HCT116 (cell line): ENCODE results near the gene GPALPP1. TPM values are rescaled to one million over a fixed set of nuclear protein-coding genes. Genes with fewer than 3 reads are reported as not detected.

Experiments used
- ATAC-seq: fragments of 200-7000 bp; cut with Tn5 transposase; 2 replicates; pipeline ENCODE4 v1.9.1; 2020; ENCODE audit warnings: mild to moderate bottlenecking, moderate library complexity
- BruUV-seq: library from RNA; stranded (reverse); fragments of 400-500 nt; replicated peaks from 2 replicates; lab custom pipeline; 2021; lab: Mats Ljungman, UMichigan
- CTCF ChIA-PET: fragments of 300-600 bp; sonication (Branson Sonifier 250); formaldehyde crosslinking; loops from one replicate; lab custom pipeline; 2021; ENCODE audit warnings: antibody characterized with exemption; lab: Charles Lee
- POLR2A ChIA-PET: fragments of 300-600, 350-600 bp; sonication (Branson Sonifier 250); formaldehyde crosslinking; loops from one replicate; lab custom pipeline; 2021; ENCODE audit warnings: antibody characterized with exemption; lab: Charles Lee
- RAD21 ChIA-PET, 2 experiments: fragments of 300-600 bp; sonication (Branson Sonifier 250); formaldehyde crosslinking; loops; one replicate each; lab custom pipeline; 2023; ENCODE audit warnings: low total read pairs in 2 of 2; ENCODE audit not compliant: uncharacterized antibody in 2 of 2, unreplicated experiment in 2 of 2, low non-redundant PET in 1 of 2; lab: Charles Lee
- DNase-seq: peaks from one replicate; pipeline ENCODE4 v3.0.0-alpha.2; 2010; ENCODE audit warnings: low read depth, low spot score
- H2AFZ ChIP-seq: fragments of 200-600 bp; shearing (Covaris generic), sonication (generic); 2 replicates; pipeline ENCODE4 v1.6.1; 2017; ENCODE audit warnings: low read depth, mixed run types, mixed read lengths, antibody characterized with exemption, low read length; ENCODE audit not compliant: poor library complexity, severe bottlenecking
- H3K27ac ChIP-seq: 2 replicates; pipeline ENCODE4 v1.5.1; 2012; ENCODE audit warnings: low read depth, low read length
- H3K27me3 ChIP-seq: fragments of 200-600 bp; sonication (generic); 2 replicates; pipeline ENCODE4 v1.6.1; 2016; ENCODE audit warnings: mixed run types, low read length, mixed read lengths; ENCODE audit not compliant: insufficient read depth
- H3K36me3 ChIP-seq, 2 experiments: fragments of 200-500 bp in 1 of 2; fragments of 200-600 bp in 1 of 2; sonication (Bioruptor generic) in 1 of 2; sonication (generic) in 1 of 2; 2 replicates each; pipeline versions ENCODE4 v1.5.1 to v1.6.1; 2014 to 2016; ENCODE audit warnings: low read length in 2 of 2, inconsistent platforms in 1 of 2, mixed read lengths in 1 of 2, mixed run types in 1 of 2; ENCODE audit not compliant: insufficient read depth in 2 of 2, control insufficient read depth in 1 of 2
- H3K4me1 ChIP-seq, 2 experiments: fragments of 200-600 bp in 1 of 2; sonication (generic) in 1 of 2; 2 replicates each; pipeline versions ENCODE4 v1.5.1 to v1.6.1; 2012 to 2017; ENCODE audit warnings: low read length in 2 of 2, inconsistent platforms in 1 of 2, mild to moderate bottlenecking in 1 of 2, mixed read lengths in 1 of 2, mixed run types in 1 of 2, moderate library complexity in 1 of 2; ENCODE audit not compliant: insufficient read depth in 2 of 2, control insufficient read depth in 1 of 2
- H3K4me2 ChIP-seq: fragments of 200-600 bp; sonication (generic); 2 replicates; pipeline ENCODE4 v1.6.1; 2017; ENCODE audit warnings: mixed run types, low read length, mixed read lengths
- H3K4me3 ChIP-seq, 2 experiments: fragments of 200-600 bp in 1 of 2; sonication (generic) in 1 of 2; replicated peaks in 1 of 2; 2 replicates each; pipeline ENCODE4 v1.5.1; 2011 to 2016; ENCODE audit warnings: low read length in 2 of 2, control low read depth in 1 of 2, low read depth in 1 of 2, mild to moderate bottlenecking in 1 of 2, mixed read lengths in 1 of 2, mixed run types in 1 of 2
- H3K79me2 ChIP-seq: fragments of 200-600 bp; sonication (generic); 2 replicates; pipeline ENCODE4 v1.6.1; 2017; ENCODE audit warnings: mild to moderate bottlenecking, mixed run types, low read length, moderate library complexity, mixed read lengths; ENCODE audit not compliant: insufficient read depth
- H3K9ac ChIP-seq: fragments of 200-600 bp; sonication (generic); 2 replicates; pipeline ENCODE4 v1.6.1; 2016; ENCODE audit warnings: low read length, mixed read lengths
- H3K9me2 ChIP-seq: fragments of 200-600 bp; sonication (generic), shearing (Covaris generic); 2 replicates; pipeline ENCODE4 v1.6.1; 2017; ENCODE audit warnings: mixed run types, mild to moderate bottlenecking, moderate library complexity; ENCODE audit not compliant: insufficient read depth
- H3K9me3 ChIP-seq, 2 experiments: fragments of 200-500 bp in 1 of 2; fragments of 200-600 bp in 1 of 2; sonication (Bioruptor generic) in 1 of 2; sonication (generic) in 1 of 2; 2 replicates each; pipeline ENCODE4 v1.6.1; 2014 to 2017; ENCODE audit warnings: low read length in 2 of 2, mixed read lengths in 2 of 2, inconsistent platforms in 1 of 2, low read depth in 1 of 2, mild to moderate bottlenecking in 1 of 2, mixed run types in 1 of 2, moderate library complexity in 1 of 2; ENCODE audit not compliant: control insufficient read depth in 1 of 2, insufficient read depth in 1 of 2
- H4K20me1 ChIP-seq: fragments of 200-600 bp; sonication (generic), shearing (Covaris generic); 2 replicates; pipeline ENCODE4 v1.6.1; 2017; ENCODE audit warnings: mixed run types, mild to moderate bottlenecking, moderate library complexity; ENCODE audit not compliant: insufficient read depth
- ATF3 ChIP-seq: IDR thresholded peaks from 2 replicates; pipeline ENCODE4 v1.6.1; 2012
- CTCF ChIP-seq, 3 experiments: fragments of 200-600 bp in 1 of 3; sonication (generic) in 1 of 3; IDR thresholded peaks in 2 of 3; conservative IDR thresholded peaks in 1 of 3; 2 replicates each; pipeline ENCODE4 v1.5.1; 2012 to 2017; ENCODE audit warnings: low read depth in 2 of 3, low read length in 2 of 3, antibody characterized with exemption in 1 of 3, borderline replicate concordance in 1 of 3, control low read depth in 1 of 3, mild to moderate bottlenecking in 1 of 3, mixed read lengths in 1 of 3, mixed run types in 1 of 3, moderate library complexity in 1 of 3; ENCODE audit not compliant: insufficient read depth in 1 of 3
- EZH2 ChIP-seq: fragments of 200-600 bp; sonication (generic); IDR thresholded peaks from 2 replicates; pipeline ENCODE4 v1.6.1; 2017; ENCODE audit warnings: antibody characterized with exemption, mixed run types
- EZH2phosphoT487 ChIP-seq: fragments of 200-600 bp; IDR thresholded peaks from 2 replicates; pipeline ENCODE4 v1.6.1; 2018; ENCODE audit warnings: antibody characterized with exemption, borderline replicate concordance
- MAX ChIP-seq: IDR thresholded peaks from 2 replicates; pipeline ENCODE4 v1.6.1; 2012
- POLR2A ChIP-seq: IDR thresholded peaks from 2 replicates; pipeline ENCODE4 v1.7.0; 2011; ENCODE audit warnings: borderline replicate concordance; ENCODE audit not compliant: insufficient read depth, insufficient read length; ENCODE audit errors: extremely low read depth
- RAD21 ChIP-seq: IDR thresholded peaks from 2 replicates; pipeline ENCODE4 v1.6.1; 2012; ENCODE audit warnings: low read depth, mild to moderate bottlenecking
- ZBTB33 ChIP-seq: IDR thresholded peaks from 2 replicates; pipeline ENCODE4 v1.6.1; 2011; ENCODE audit warnings: mild to moderate bottlenecking, low read length, moderate library complexity; ENCODE audit not compliant: insufficient replicate concordance; ENCODE audit errors: extremely low read depth
- ZNF274 ChIP-seq: fragments of 200-500 bp; sonication (Bioruptor generic); IDR thresholded peaks from 2 replicates; pipeline ENCODE4 v1.6.1; 2014; ENCODE audit warnings: mild to moderate bottlenecking, low read depth, low read length, inconsistent platforms
- intact Hi-C: fragments of 100-400 bp; cut with micrococcal nuclease; formaldehyde crosslinking; loops from 2 replicates; pipeline ENCODE4 v1.10.0; 2022
- total RNA-seq: library from RNA; stranded (reverse); gene quantifications from one replicate; pipeline ENCODE4 v1.2.1, GENCODE V29; 2021; ENCODE audit not compliant: unreplicated experiment

The GPALPP1 gene
- total RNA-seq, 1 experiment from 2014 or later: 21.3 TPM

- Histone ChIP-seq H3K9me3 (no peaks in the 10 kb centered on the region), H4K20me1 (peaks cover 9% of the 10 kb centered on the region; the same call in 1 of the 2 replicates), H3K36me3 (peaks cover 31 to 37% of the 10 kb centered on the region in 2 experiments), H3K27ac (no peak overlapping the region), H3K4me1 (no peaks in the 10 kb centered on the region), H3K27me3 (no peaks in the 10 kb centered on the region), H3K79me2 (peaks cover 32% of the 10 kb centered on the region), H3K4me2 (no peak overlapping the region)
- intact Hi-C loops: no loop called here
- CTCF ChIA-PET: no interaction called here
- no peak for DNase-seq
- POLR2A ChIA-PET: no interaction called here
- TF ChIP-seq CTCF (IDR thresholded peaks at IDR 0.05 in 2 of 3, conservative IDR thresholded peaks at IDR 0.05 in 1 of 3; ENCODE audit: borderline replicate concordance in 1 of 3, insufficient read depth in 1 of 3, low read depth in 2 of 3, low read length in 2 of 3): no peak
- TF ChIP-seq MAX: no peak
- TF ChIP-seq EZH2phosphoT487: no peak
- TF ChIP-seq RAD21: no peak
- TF ChIP-seq ZNF274: no peak
- TF ChIP-seq EZH2: no peak
- TF ChIP-seq ZBTB33: no peak
- no peak for TF ChIP-seq ATF3
- TF ChIP-seq POLR2A: no peak
- TF ChIP-seq, all 23 proteins: peak for 0
- RAD21 ChIA-PET: no interaction called here
- Histone ChIP-seq H3K9ac (no peak overlapping the region), H2AFZ (no peak overlapping the region), H3K4me3 (no peak overlapping the region), H3K9me2 (no peaks in the 10 kb centered on the region)
- ATAC-seq: no peak
- BruUV-seq: no TSS peak
Observed at GRCh38 chr13:44976196-44976595, 13.1 kb upstream of the GPALPP1 start.
